HCT116 (cell line): ENCODE results near the gene AATF. TPM values are rescaled to one million over a fixed set of nuclear protein-coding genes. Genes with fewer than 3 reads are reported as not detected.

ENCODE experiments used
- ATAC-seq: fragments of 200-7000 bp; cut with Tn5 transposase; 2 replicates; pipeline ENCODE4 v1.9.1; 2020; ENCODE audit warnings: mild to moderate bottlenecking, moderate library complexity
- BruUV-seq: library from RNA; stranded (reverse); fragments of 400-500 nt; replicated peaks from 2 replicates; lab custom pipeline; 2021; lab: Mats Ljungman, UMichigan
- CTCF ChIA-PET: fragments of 300-600 bp; sonication (Branson Sonifier 250); formaldehyde crosslinking; loops from one replicate; lab custom pipeline; 2021; ENCODE audit warnings: antibody characterized with exemption; lab: Charles Lee
- POLR2A ChIA-PET: fragments of 300-600, 350-600 bp; sonication (Branson Sonifier 250); formaldehyde crosslinking; loops from one replicate; lab custom pipeline; 2021; ENCODE audit warnings: antibody characterized with exemption; lab: Charles Lee
- RAD21 ChIA-PET, 2 experiments: fragments of 300-600 bp; sonication (Branson Sonifier 250); formaldehyde crosslinking; loops; one replicate each; lab custom pipeline; 2023; ENCODE audit warnings: low total read pairs in 2 of 2; ENCODE audit not compliant: uncharacterized antibody in 2 of 2, unreplicated experiment in 2 of 2, low non-redundant PET in 1 of 2; lab: Charles Lee
- DNase-seq: peaks from one replicate; pipeline ENCODE4 v3.0.0-alpha.2; 2010; ENCODE audit warnings: low read depth, low spot score
- H2AFZ ChIP-seq: fragments of 200-600 bp; shearing (Covaris generic), sonication (generic); 2 replicates; pipeline ENCODE4 v1.6.1; 2017; ENCODE audit warnings: low read depth, mixed run types, mixed read lengths, antibody characterized with exemption, low read length; ENCODE audit not compliant: poor library complexity, severe bottlenecking
- H3K27ac ChIP-seq: 2 replicates; pipeline ENCODE4 v1.5.1; 2012; ENCODE audit warnings: low read depth, low read length
- H3K27me3 ChIP-seq: fragments of 200-600 bp; sonication (generic); 2 replicates; pipeline ENCODE4 v1.6.1; 2016; ENCODE audit warnings: mixed run types, low read length, mixed read lengths; ENCODE audit not compliant: insufficient read depth
- H3K36me3 ChIP-seq, 2 experiments: fragments of 200-500 bp in 1 of 2; fragments of 200-600 bp in 1 of 2; sonication (Bioruptor generic) in 1 of 2; sonication (generic) in 1 of 2; 2 replicates each; pipeline versions ENCODE4 v1.5.1 to v1.6.1; 2014 to 2016; ENCODE audit warnings: low read length in 2 of 2, inconsistent platforms in 1 of 2, mixed read lengths in 1 of 2, mixed run types in 1 of 2; ENCODE audit not compliant: insufficient read depth in 2 of 2, control insufficient read depth in 1 of 2
- H3K4me1 ChIP-seq, 2 experiments: fragments of 200-600 bp in 1 of 2; sonication (generic) in 1 of 2; 2 replicates each; pipeline versions ENCODE4 v1.5.1 to v1.6.1; 2012 to 2017; ENCODE audit warnings: low read length in 2 of 2, inconsistent platforms in 1 of 2, mild to moderate bottlenecking in 1 of 2, mixed read lengths in 1 of 2, mixed run types in 1 of 2, moderate library complexity in 1 of 2; ENCODE audit not compliant: insufficient read depth in 2 of 2, control insufficient read depth in 1 of 2
- H3K4me2 ChIP-seq: fragments of 200-600 bp; sonication (generic); 2 replicates; pipeline ENCODE4 v1.6.1; 2017; ENCODE audit warnings: mixed run types, low read length, mixed read lengths
- H3K4me3 ChIP-seq, 2 experiments: fragments of 200-600 bp in 1 of 2; sonication (generic) in 1 of 2; replicated peaks in 1 of 2; 2 replicates each; pipeline ENCODE4 v1.5.1; 2011 to 2016; ENCODE audit warnings: low read length in 2 of 2, control low read depth in 1 of 2, low read depth in 1 of 2, mild to moderate bottlenecking in 1 of 2, mixed read lengths in 1 of 2, mixed run types in 1 of 2
- H3K79me2 ChIP-seq: fragments of 200-600 bp; sonication (generic); 2 replicates; pipeline ENCODE4 v1.6.1; 2017; ENCODE audit warnings: mild to moderate bottlenecking, mixed run types, low read length, moderate library complexity, mixed read lengths; ENCODE audit not compliant: insufficient read depth
- H3K9ac ChIP-seq: fragments of 200-600 bp; sonication (generic); 2 replicates; pipeline ENCODE4 v1.6.1; 2016; ENCODE audit warnings: low read length, mixed read lengths
- H3K9me2 ChIP-seq: fragments of 200-600 bp; sonication (generic), shearing (Covaris generic); 2 replicates; pipeline ENCODE4 v1.6.1; 2017; ENCODE audit warnings: mixed run types, mild to moderate bottlenecking, moderate library complexity; ENCODE audit not compliant: insufficient read depth
- H3K9me3 ChIP-seq, 2 experiments: fragments of 200-500 bp in 1 of 2; fragments of 200-600 bp in 1 of 2; sonication (Bioruptor generic) in 1 of 2; sonication (generic) in 1 of 2; 2 replicates each; pipeline ENCODE4 v1.6.1; 2014 to 2017; ENCODE audit warnings: low read length in 2 of 2, mixed read lengths in 2 of 2, inconsistent platforms in 1 of 2, low read depth in 1 of 2, mild to moderate bottlenecking in 1 of 2, mixed run types in 1 of 2, moderate library complexity in 1 of 2; ENCODE audit not compliant: control insufficient read depth in 1 of 2, insufficient read depth in 1 of 2
- H4K20me1 ChIP-seq: fragments of 200-600 bp; sonication (generic), shearing (Covaris generic); 2 replicates; pipeline ENCODE4 v1.6.1; 2017; ENCODE audit warnings: mixed run types, mild to moderate bottlenecking, moderate library complexity; ENCODE audit not compliant: insufficient read depth
- ATF3 ChIP-seq: IDR thresholded peaks from 2 replicates; pipeline ENCODE4 v1.6.1; 2012
- EZH2phosphoT487 ChIP-seq: fragments of 200-600 bp; IDR thresholded peaks from 2 replicates; pipeline ENCODE4 v1.6.1; 2018; ENCODE audit warnings: antibody characterized with exemption, borderline replicate concordance
- JUND ChIP-seq: IDR thresholded peaks from 2 replicates; pipeline ENCODE4 v1.6.1; 2012
- REST ChIP-seq: IDR thresholded peaks from 2 replicates; pipeline ENCODE4 v1.6.1; 2012; ENCODE audit warnings: low read depth
- YY1 ChIP-seq: IDR thresholded peaks from 2 replicates; pipeline ENCODE4 v1.6.1; 2011; ENCODE audit warnings: low read length, low read depth, moderate library complexity, mild to moderate bottlenecking; ENCODE audit not compliant: insufficient replicate concordance; ENCODE audit errors: extremely low read depth
- ZFX ChIP-seq: fragments of 450-650 bp; IDR thresholded peaks from 2 replicates; pipeline ENCODE4 v1.6.1; 2017
- ZNF274 ChIP-seq: fragments of 200-500 bp; sonication (Bioruptor generic); IDR thresholded peaks from 2 replicates; pipeline ENCODE4 v1.6.1; 2014; ENCODE audit warnings: mild to moderate bottlenecking, low read depth, low read length, inconsistent platforms
- intact Hi-C: fragments of 100-400 bp; cut with micrococcal nuclease; formaldehyde crosslinking; loops from 2 replicates; pipeline ENCODE4 v1.10.0; 2022
- total RNA-seq: library from RNA; stranded (reverse); gene quantifications from one replicate; pipeline ENCODE4 v1.2.1, GENCODE V29; 2021; ENCODE audit not compliant: unreplicated experiment
- TF ChIP-seq, protein P1 (sequence below): IDR thresholded peaks from 2 replicates; pipeline ENCODE4 v1.6.1; 2012

The AATF gene
- total RNA-seq, 1 experiment from 2014 or later = 105 TPM

GRCh38 chr17:37060928-37061327 is 112.2 kb downstream of the AATF start:
- Histone ChIP-seq H3K79me2 (no peaks in the 10 kb centered on the region), H3K4me2 (no peak overlapping the region), H3K4me3 (no peak overlapping the region), H3K27ac (no peak overlapping the region), H3K9ac (no peak overlapping the region), H3K9me3 (no peaks in the 10 kb centered on the region), H3K4me1 (no peaks in the 10 kb centered on the region), H4K20me1 (no peaks in the 10 kb centered on the region), H3K36me3 (peaks cover 5 to 10% of the 10 kb centered on the region in 2 experiments; a peak in 3 of 4 replicates), H3K27me3 (no peaks in the 10 kb centered on the region), H2AFZ (no peak overlapping the region), H3K9me2 (no peaks in the 10 kb centered on the region)
- DNase-seq = no peak
- no TSS peak for BruUV-seq
- no peak for ATAC-seq
- ChIA-PET CTCF (no interaction called here), POLR2A (no interaction called here), RAD21 (no interaction called here)
- intact Hi-C loops = no loop called here
- TF ChIP-seq ATF3 = no peak
- TF ChIP-seq ZNF274 = no peak
- no peak for TF ChIP-seq ZFX
- no peak for TF ChIP-seq JUND
- TF ChIP-seq, protein P1, sequence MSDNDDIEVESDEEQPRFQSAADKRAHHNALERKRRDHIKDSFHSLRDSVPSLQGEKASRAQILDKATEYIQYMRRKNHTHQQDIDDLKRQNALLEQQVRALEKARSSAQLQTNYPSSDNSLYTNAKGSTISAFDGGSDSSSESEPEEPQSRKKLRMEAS = no peak
- no peak for TF ChIP-seq YY1
- TF ChIP-seq EZH2phosphoT487 = no peak
- TF ChIP-seq REST = no peak
